GM21526 (cell line): Measurements from ENCODE around the gene PRDM16.

Experiments
- ATAC-seq: cut with Tn5 transposase; IDR thresholded peaks from one replicate; pipeline ENCODE4 v1.9.1; 2021; ENCODE audit warnings: moderate library complexity; ENCODE audit not compliant: unreplicated experiment, low FRiP score

Gene PRDM16

GRCh38 chr1:3172431-3173380 lies 103.7 kb downstream of the PRDM16 start:
- ATAC-seq = no peak

- no peak for ATAC-seq
Measured at GRCh38 chr1:3173381-3173980, 104.5 kb downstream of the PRDM16 start.

GRCh38 chr1:3174487-3175247 lies 105.7 kb downstream of the PRDM16 start:
- no peak for ATAC-seq

GRCh38 chr1:3175486-3175885 lies 106.5 kb downstream of the PRDM16 start:
- ATAC-seq = no peak

GRCh38 chr1:3176028-3176427 lies 107.0 kb downstream of the PRDM16 start:
- ATAC-seq = no peak

GRCh38 chr1:3176820-3177219 lies 107.8 kb downstream of the PRDM16 start:
- no peak for ATAC-seq

GRCh38 chr1:3178279-3178678 lies 109.3 kb downstream of the PRDM16 start:
- no peak for ATAC-seq

- no peak for ATAC-seq
Measured at GRCh38 chr1:3179471-3179870, 110.5 kb downstream of the PRDM16 start.

- ATAC-seq = no peak
Measured at GRCh38 chr1:3180915-3181314, 111.9 kb downstream of the PRDM16 start.

GRCh38 chr1:3181956-3182355 lies 113.0 kb downstream of the PRDM16 start:
- no peak for ATAC-seq

GRCh38 chr1:3183411-3183810 lies 114.4 kb downstream of the PRDM16 start:
- no peak for ATAC-seq

- ATAC-seq = no peak
Measured at GRCh38 chr1:3183813-3184212, 114.8 kb downstream of the PRDM16 start.

- ATAC-seq = no peak
Measured at GRCh38 chr1:3184666-3185065, 115.7 kb downstream of the PRDM16 start.

GRCh38 chr1:3185896-3186525 lies 117.0 kb downstream of the PRDM16 start:
- ATAC-seq = no peak

GRCh38 chr1:3186526-3186921 lies 117.5 kb downstream of the PRDM16 start:
- no peak for ATAC-seq

GRCh38 chr1:3187415-3188149 lies 118.6 kb downstream of the PRDM16 start:
- ATAC-seq = no peak

- ATAC-seq = no peak
Measured at GRCh38 chr1:3188150-3188971, 119.4 kb downstream of the PRDM16 start.

- ATAC-seq = no peak
Measured at GRCh38 chr1:3190256-3191041, 121.4 kb downstream of the PRDM16 start.
